ENCODE data around the gene LILRB2. TPM values are rescaled to one million over a fixed set of nuclear protein-coding genes. Genes with fewer than 3 reads are reported as not detected.
"Not testable (repeated sequence)": the region's sequence is repeated elsewhere in the genome, so short reads cannot be mapped to it uniquely, and the experiment has no call there.

LILRB2 gene
- total and polyA plus RNA-seq, 2 donors (not counting 3 experiments of a cell fraction or from before 2014, with no cell fraction given): not detected

- H3K4me1 ChIP-seq (ENCODE audit: control insufficient read depth, extremely low read depth, insufficient read depth, low read length): no peaks in the 10 kb centered on the region
- no peaks in the 10 kb centered on the region for H3K79me2 ChIP-seq (ENCODE audit: control insufficient read depth, insufficient read depth, low read length)
- no peak overlapping the region for H3K4me2 ChIP-seq (ENCODE audit: insufficient read depth, low read length)
- no peak overlapping the region for H3K27ac ChIP-seq (ENCODE audit: insufficient read depth, low read depth, low read length)
- intact Hi-C loops (cut with micrococcal nuclease) (no loop called here), dilution Hi-C loops (cut with MboI; ENCODE audit: extremely low pct_ligation_motif_present, low sequenced_read_pairs) (no loop called here)
- CTCF ChIA-PET: no interaction called here
- TF ChIP-seq, protein P1, sequence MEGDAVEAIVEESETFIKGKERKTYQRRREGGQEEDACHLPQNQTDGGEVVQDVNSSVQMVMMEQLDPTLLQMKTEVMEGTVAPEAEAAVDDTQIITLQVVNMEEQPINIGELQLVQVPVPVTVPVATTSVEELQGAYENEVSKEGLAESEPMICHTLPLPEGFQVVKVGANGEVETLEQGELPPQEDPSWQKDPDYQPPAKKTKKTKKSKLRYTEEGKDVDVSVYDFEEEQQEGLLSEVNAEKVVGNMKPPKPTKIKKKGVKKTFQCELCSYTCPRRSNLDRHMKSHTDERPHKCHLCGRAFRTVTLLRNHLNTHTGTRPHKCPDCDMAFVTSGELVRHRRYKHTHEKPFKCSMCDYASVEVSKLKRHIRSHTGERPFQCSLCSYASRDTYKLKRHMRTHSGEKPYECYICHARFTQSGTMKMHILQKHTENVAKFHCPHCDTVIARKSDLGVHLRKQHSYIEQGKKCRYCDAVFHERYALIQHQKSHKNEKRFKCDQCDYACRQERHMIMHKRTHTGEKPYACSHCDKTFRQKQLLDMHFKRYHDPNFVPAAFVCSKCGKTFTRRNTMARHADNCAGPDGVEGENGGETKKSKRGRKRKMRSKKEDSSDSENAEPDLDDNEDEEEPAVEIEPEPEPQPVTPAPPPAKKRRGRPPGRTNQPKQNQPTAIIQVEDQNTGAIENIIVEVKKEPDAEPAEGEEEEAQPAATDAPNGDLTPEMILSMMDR (IDR thresholded peaks at IDR 0.05; ENCODE audit: extremely low read depth in 1 of 2, insufficient read depth in 1 of 2, low read depth in 1 of 2, low read length in 2 of 2): no peak
- no peak for TF ChIP-seq POLR2A (IDR thresholded peaks at IDR 0.05; ENCODE audit: low read depth, low read length)
- TF ChIP-seq JUN (IDR thresholded peaks at IDR 0.05; ENCODE audit: borderline replicate concordance, insufficient read depth, insufficient read length, low read depth): no peak
- TF ChIP-seq, protein P2, sequence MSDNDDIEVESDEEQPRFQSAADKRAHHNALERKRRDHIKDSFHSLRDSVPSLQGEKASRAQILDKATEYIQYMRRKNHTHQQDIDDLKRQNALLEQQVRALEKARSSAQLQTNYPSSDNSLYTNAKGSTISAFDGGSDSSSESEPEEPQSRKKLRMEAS (IDR thresholded peaks at IDR 0.05; ENCODE audit: insufficient read depth, insufficient read length): no peak
- TF ChIP-seq EZH2 (IDR thresholded peaks at IDR 0.05; ENCODE audit: borderline replicate concordance, low read depth, low read length, severe bottlenecking): no peak
- no peak for TF ChIP-seq FOS (IDR thresholded peaks at IDR 0.05; ENCODE audit: borderline replicate concordance, insufficient read depth, low read length)
- H4K20me1 ChIP-seq (replicated peaks; ENCODE audit: control insufficient read depth, extremely low read depth, insufficient read depth, low read length): no peaks in the 10 kb centered on the region
- no peaks in the 10 kb centered on the region for H3K36me3 ChIP-seq (ENCODE audit: control insufficient read depth in 2 of 2, extremely low read depth in 1 of 2, insufficient read depth in 2 of 2, low read length in 2 of 2)
- no TSS peak for BruUV-seq (replicated peaks)
- H3K27me3 ChIP-seq (ENCODE audit: control insufficient read depth in 2 of 2, insufficient read depth in 2 of 2, low read length in 2 of 2): no peaks in the 10 kb centered on the region
- no peak overlapping the region for H2AFZ ChIP-seq (ENCODE audit: low read depth, low read length)
- DNase-seq (ENCODE audit: low read depth, low spot score) (no peak), FAIRE-seq (no peak)
- H3K9me1 ChIP-seq (replicated peaks; ENCODE audit: control insufficient read depth, extremely low read depth, insufficient read depth, low read length): no peaks in the 10 kb centered on the region
- POLR2A ChIA-PET: no interaction called here
- no peaks in the 10 kb centered on the region for H3K9me3 ChIP-seq (replicated peaks; ENCODE audit: control insufficient read depth, insufficient read depth, low read length)
- no peak overlapping the region for H3K9ac ChIP-seq (replicated peaks; ENCODE audit: extremely low read depth, insufficient read depth, low read length)
- no peak overlapping the region for H3K4me3 ChIP-seq (replicated peaks in 1 of 3; ENCODE audit: insufficient read depth in 1 of 3, low read depth in 1 of 3, low read length in 3 of 3)
Observed at GRCh38 chr19:54275951-54276350, 5.0 kb downstream of the LILRB2 start.

DNA sequence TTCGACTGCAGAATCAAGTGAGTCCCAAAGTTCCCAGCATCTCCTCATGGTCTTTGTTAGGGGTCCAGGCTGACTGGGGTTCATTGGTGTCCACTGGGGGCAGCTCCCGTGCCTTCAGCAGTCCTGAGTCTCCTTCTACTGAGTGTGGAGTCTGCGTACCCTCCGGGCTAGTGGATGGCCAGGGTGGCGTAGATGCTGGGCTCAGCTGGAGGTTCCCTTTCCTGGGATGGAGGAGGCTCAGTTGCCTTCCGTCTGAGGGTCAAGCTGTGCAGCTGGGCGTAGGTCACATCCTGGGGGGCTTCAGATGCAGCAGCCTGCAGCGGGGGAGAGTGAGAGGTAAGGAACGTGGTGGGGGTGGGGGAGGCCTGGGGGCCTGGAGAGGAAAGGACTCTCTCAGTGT, 6.4 kb downstream of the LILRB2 start:
- H3K27ac ChIP-seq (ENCODE audit: insufficient read depth, low read depth, low read length); H3K9me3 ChIP-seq (replicated peaks; ENCODE audit: control insufficient read depth, insufficient read depth, low read length); H2AFZ ChIP-seq (ENCODE audit: low read depth, low read length); H3K4me3 ChIP-seq (replicated peaks in 1 of 3; ENCODE audit: insufficient read depth in 1 of 3, low read depth in 1 of 3, low read length in 3 of 3); H4K20me1 ChIP-seq (replicated peaks; ENCODE audit: control insufficient read depth, extremely low read depth, insufficient read depth, low read length); H3K9me1 ChIP-seq (replicated peaks; ENCODE audit: control insufficient read depth, extremely low read depth, insufficient read depth, low read length); DNase-seq (ENCODE audit: low read depth, low spot score); H3K4me1 ChIP-seq (ENCODE audit: control insufficient read depth, extremely low read depth, insufficient read depth, low read length); FAIRE-seq; BruUV-seq (replicated peaks); H3K4me2 ChIP-seq (ENCODE audit: insufficient read depth, low read length); H3K36me3 ChIP-seq (ENCODE audit: control insufficient read depth in 2 of 2, extremely low read depth in 1 of 2, insufficient read depth in 2 of 2, low read length in 2 of 2); intact Hi-C loops (cut with micrococcal nuclease); H3K9ac ChIP-seq (replicated peaks; ENCODE audit: extremely low read depth, insufficient read depth, low read length); H3K27me3 ChIP-seq (ENCODE audit: control insufficient read depth in 2 of 2, insufficient read depth in 2 of 2, low read length in 2 of 2); POLR2A ChIA-PET; H3K79me2 ChIP-seq (ENCODE audit: control insufficient read depth, insufficient read depth, low read length); dilution Hi-C loops (cut with MboI; ENCODE audit: extremely low pct_ligation_motif_present, low sequenced_read_pairs): not testable (repeated sequence)
- CTCF ChIA-PET: interaction anchor here (0.6 to 1.0 kb wide), 2 partner anchors 9 to 466 kb away, joined by 3 to 5 read pairs; no protein-coding TSS in a partner anchor

Data from endothelial cell of umbilical vein (primary cell).